ENCODE measurements around the gene SATB1.

The SATB1 gene

DNA sequence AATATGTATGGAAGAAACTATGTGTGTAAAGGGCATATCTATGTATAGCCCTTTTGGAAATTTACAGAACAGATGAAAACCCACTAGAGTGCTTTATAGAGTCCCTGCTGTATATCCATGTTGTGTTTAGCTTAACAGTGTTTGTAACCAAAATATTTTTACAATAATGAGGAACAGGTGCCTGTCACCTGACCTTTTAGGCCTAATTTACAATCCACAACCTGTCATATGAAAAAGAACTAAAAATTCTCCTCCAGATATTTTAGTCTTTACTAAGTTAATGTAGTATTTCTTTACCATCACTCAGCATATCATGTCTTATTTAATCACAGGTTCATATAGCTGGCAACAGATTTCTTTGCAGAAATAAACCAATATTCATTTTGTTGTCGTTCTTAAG is 16.4 kb upstream of the SATB1 start:
- TF ChIP-seq, protein P1, sequence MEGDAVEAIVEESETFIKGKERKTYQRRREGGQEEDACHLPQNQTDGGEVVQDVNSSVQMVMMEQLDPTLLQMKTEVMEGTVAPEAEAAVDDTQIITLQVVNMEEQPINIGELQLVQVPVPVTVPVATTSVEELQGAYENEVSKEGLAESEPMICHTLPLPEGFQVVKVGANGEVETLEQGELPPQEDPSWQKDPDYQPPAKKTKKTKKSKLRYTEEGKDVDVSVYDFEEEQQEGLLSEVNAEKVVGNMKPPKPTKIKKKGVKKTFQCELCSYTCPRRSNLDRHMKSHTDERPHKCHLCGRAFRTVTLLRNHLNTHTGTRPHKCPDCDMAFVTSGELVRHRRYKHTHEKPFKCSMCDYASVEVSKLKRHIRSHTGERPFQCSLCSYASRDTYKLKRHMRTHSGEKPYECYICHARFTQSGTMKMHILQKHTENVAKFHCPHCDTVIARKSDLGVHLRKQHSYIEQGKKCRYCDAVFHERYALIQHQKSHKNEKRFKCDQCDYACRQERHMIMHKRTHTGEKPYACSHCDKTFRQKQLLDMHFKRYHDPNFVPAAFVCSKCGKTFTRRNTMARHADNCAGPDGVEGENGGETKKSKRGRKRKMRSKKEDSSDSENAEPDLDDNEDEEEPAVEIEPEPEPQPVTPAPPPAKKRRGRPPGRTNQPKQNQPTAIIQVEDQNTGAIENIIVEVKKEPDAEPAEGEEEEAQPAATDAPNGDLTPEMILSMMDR (IDR thresholded peaks at IDR 0.05; ENCODE audit: borderline replicate concordance, insufficient read depth, low read depth, low read length), result no peak
- H3K4me3 ChIP-seq (ENCODE audit: low read depth, low read length), result no peak overlapping the region

DNA sequence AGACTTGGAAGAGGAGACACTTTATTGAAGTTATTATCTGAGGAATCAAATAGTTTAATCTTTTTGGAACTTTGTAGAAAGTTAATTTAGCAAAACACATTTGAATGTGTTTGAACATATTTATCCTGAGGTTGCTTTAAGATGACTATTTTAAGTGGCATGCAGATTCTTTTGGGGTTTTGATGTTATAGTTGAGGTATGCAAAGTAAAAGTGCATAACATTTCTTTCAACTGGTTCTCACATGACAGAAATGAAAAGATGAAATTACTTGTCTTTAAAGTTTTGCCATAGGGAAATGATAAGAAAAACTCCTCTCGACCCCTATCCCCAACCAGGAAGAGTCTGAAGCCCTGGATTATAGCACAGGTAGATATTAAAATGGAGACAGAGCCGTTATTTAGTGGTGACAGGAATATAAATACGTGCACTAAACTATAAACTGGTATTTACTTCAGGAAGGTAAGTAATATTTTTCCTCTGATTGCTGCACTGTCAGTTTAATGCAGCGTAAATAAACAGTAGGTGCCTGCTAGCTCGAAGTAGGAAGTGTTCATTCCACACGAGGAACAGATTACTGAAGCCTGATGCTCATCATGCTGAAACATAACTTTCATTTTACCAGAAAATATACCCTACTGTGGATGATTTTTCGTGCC is 15.1 kb upstream of the SATB1 start:
- TF ChIP-seq, protein P1 (IDR thresholded peaks at IDR 0.05; ENCODE audit: borderline replicate concordance, insufficient read depth, low read depth, low read length), result no peak
- no peak overlapping the region for H3K4me3 ChIP-seq (ENCODE audit: low read depth, low read length)

DNA sequence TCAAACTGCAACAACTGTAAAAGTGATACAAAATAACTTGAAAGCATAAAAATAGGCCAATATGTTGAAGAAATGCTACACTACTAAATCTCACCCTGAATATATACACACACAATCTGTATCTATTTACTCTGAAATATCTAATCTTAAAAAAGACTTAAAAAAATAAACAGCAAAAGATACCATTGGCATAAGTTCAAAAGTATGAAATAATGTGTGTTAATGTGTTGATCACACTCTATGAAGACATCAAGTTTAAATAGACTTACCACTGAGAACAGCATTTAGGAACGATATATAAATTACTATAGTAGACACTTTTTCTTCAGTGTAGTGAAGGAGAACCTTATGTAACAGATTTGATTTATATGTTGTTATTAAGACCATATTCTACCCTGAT is 14.1 kb upstream of the SATB1 start:
- H3K4me3 ChIP-seq (ENCODE audit: low read depth, low read length), result no peak overlapping the region
- TF ChIP-seq, protein P1 (IDR thresholded peaks at IDR 0.05; ENCODE audit: borderline replicate concordance, insufficient read depth, low read depth, low read length), result no peak

DNA sequence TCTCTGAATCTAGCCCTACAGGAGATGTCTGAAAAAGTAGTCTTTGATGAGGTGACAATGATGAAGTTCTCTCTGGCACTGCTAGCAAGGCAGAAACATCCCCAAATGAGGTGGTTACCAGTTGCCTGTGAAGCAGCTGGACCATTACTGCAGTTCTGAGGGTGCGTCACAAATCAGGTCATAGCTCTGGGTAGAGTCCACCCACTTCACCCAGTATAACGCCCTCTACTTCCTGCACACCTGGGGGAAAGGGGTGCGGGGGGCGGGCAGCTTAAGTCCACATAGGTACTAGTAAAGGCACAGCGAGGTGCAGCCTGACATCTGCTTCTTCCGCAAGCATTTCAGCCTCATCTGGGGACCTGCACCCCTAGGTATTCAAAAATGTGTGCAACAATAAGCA is 13.4 kb upstream of the SATB1 start:
- TF ChIP-seq, protein P1 (IDR thresholded peaks at IDR 0.05; ENCODE audit: borderline replicate concordance, insufficient read depth, low read depth, low read length), result no peak
- no peak overlapping the region for H3K4me3 ChIP-seq (ENCODE audit: low read depth, low read length)

DNA sequence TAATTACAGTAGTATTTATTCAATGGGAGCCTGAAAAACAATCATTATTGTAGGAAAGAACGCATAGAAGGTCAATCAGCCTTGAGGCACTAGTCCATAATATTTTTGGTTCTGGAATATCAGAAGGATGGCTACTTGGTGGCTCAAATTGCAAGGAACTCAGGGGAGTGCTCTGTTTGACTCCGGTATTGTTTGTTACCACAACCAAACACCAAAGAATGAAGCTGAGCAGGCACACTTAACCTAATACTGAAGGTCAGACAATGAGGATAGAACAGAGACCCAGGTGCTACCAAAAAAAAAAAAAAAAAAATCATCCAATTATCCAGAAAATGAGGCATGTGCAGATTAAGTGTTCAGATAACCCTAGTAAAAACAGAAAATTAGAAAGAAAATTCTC is 11.1 kb upstream of the SATB1 start:
- TF ChIP-seq, protein P1 (IDR thresholded peaks at IDR 0.05; ENCODE audit: borderline replicate concordance, insufficient read depth, low read depth, low read length), result no peak
- no peak overlapping the region for H3K4me3 ChIP-seq (ENCODE audit: low read depth, low read length)

DNA sequence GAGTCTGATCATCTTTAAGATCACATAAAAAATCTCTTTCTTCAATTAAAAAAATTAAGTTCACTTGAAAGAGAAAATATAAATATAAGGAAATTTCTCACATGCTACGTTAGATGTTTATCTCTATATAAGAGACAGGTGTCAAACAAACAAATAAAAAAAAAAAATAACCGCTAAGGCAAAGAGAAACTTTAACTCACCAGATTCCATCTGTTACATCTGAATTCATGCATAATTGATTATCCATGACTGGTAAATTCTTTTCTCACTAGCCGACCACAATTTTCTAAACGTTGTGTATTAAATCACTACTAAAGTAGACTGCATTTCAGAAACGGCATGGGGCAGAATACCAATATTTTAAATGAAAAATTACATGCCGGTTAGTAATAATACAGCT is 9.6 kb upstream of the SATB1 start:
- H3K4me3 ChIP-seq (ENCODE audit: low read depth, low read length), result no peak overlapping the region
- TF ChIP-seq, protein P1 (IDR thresholded peaks at IDR 0.05; ENCODE audit: borderline replicate concordance, insufficient read depth, low read depth, low read length), result no peak

DNA sequence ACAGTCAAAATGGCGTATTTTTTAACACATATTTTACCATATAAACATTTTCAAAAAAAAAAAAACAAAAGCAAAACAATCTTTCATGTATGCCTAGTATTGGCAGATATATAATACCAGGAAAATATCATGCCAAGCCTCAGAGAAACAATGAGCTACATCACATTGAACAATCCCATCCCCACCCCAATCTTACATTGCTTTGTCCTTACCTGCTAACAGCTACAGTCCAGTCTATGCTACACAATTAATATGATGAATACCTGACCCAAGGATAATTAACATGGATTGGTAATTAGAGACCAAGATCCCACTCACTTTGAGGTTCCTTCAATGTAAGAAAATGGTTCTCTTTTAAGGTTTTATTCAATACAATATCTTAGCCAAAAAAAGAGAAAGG is 7.6 kb upstream of the SATB1 start:
- TF ChIP-seq, protein P1 (IDR thresholded peaks at IDR 0.05; ENCODE audit: borderline replicate concordance, insufficient read depth, low read depth, low read length), result no peak
- no peak overlapping the region for H3K4me3 ChIP-seq (ENCODE audit: low read depth, low read length)
